Measurements from ENCODE around the gene SERPINB6. TPM values are rescaled to one million over a fixed set of nuclear protein-coding genes. Genes with fewer than 3 reads are reported as not detected.

Gene SERPINB6
- total and polyA plus RNA-seq, 4 donors, result 24.0 to 32.4 (median 31.8) TPM

GRCh38 chr6:2937627-2938003 lies 33.8 kb downstream of the SERPINB6 start:
- Histone ChIP-seq H3K9me3 (ENCODE audit: control insufficient read depth in 4 of 4, low read length in 3 of 4) (no peaks in the 10 kb centered on the region), H3K4me1 (ENCODE audit: control insufficient read depth in 4 of 4, insufficient read depth in 4 of 4, low read length in 3 of 4) (no peaks in the 10 kb centered on the region), H3K27me3 (ENCODE audit: control insufficient read depth in 4 of 4, insufficient read depth in 4 of 4, low read length in 3 of 4) (no peaks in the 10 kb centered on the region), H3K4me3 (ENCODE audit: low read depth in 1 of 3, low read length in 3 of 3) (no peak overlapping the region), H3K27ac (ENCODE audit: low read depth in 1 of 2, low read length in 2 of 2) (no peak overlapping the region), H3K36me3 (ENCODE audit: control insufficient read depth in 4 of 4, insufficient read depth in 3 of 4, low read depth in 1 of 4, low read length in 3 of 4) (no peaks in the 10 kb centered on the region), H3K9ac (ENCODE audit: low read depth in 1 of 2, low read length in 2 of 2) (no peak overlapping the region)
- TF ChIP-seq FOXA2 (IDR thresholded peaks at IDR 0.05) (no peak), RAD21 (IDR thresholded peaks at IDR 0.05) (no peak), ATF3 (IDR thresholded peaks at IDR 0.05) (no peak), MAX (IDR thresholded peaks at IDR 0.05) (no peak), JUND (IDR thresholded peaks at IDR 0.05) (no peak), SP1 (IDR thresholded peaks at IDR 0.05) (no peak), TAF1 (conservative IDR thresholded peaks at IDR 0.05) (no peak), HNF4G (IDR thresholded peaks at IDR 0.05) (no peak), REST (IDR thresholded peaks at IDR 0.05) (no peak), ZBTB33 (IDR thresholded peaks at IDR 0.05) (no peak), RXRA (IDR thresholded peaks at IDR 0.05) (no peak), NR2F2 (IDR thresholded peaks at IDR 0.05) (no peak), FOXA1 (IDR thresholded peaks at IDR 0.05) (no peak), HNF4A (conservative IDR thresholded peaks at IDR 0.05) (no peak), CTCF (IDR thresholded peaks at IDR 0.05; ENCODE audit: low read depth, low read length, missing input control) (no peak)
- 86% methylated on average over 3 of the region's 3 CpGs for WGBS
- peak; percentile 25 for DNase-seq (ENCODE audit: low spot score)

GRCh38 chr6:2935566-2936291 lies 35.6 kb downstream of the SERPINB6 start:
- H3K9me3 ChIP-seq (ENCODE audit: control insufficient read depth in 4 of 4, low read length in 3 of 4), result no peaks in the 10 kb centered on the region
- no peak overlapping the region for H3K9ac ChIP-seq (ENCODE audit: low read depth in 1 of 2, low read length in 2 of 2)
- H3K27ac ChIP-seq (ENCODE audit: low read depth in 1 of 2, low read length in 2 of 2), result no peak overlapping the region
- H3K27me3 ChIP-seq (ENCODE audit: control insufficient read depth in 4 of 4, insufficient read depth in 4 of 4, low read length in 3 of 4), result no peaks in the 10 kb centered on the region
- no peak for TF ChIP-seq YY1 (IDR thresholded peaks at IDR 0.05)
- TF ChIP-seq FOXA2 (IDR thresholded peaks at IDR 0.05), result no peak
- no peak for TF ChIP-seq ZBTB33 (IDR thresholded peaks at IDR 0.05)
- no peak for TF ChIP-seq RAD21 (IDR thresholded peaks at IDR 0.05)
- no peak for TF ChIP-seq HNF4A (conservative IDR thresholded peaks at IDR 0.05)
- no peak for TF ChIP-seq GABPA (IDR thresholded peaks at IDR 0.05 in 1 of 2, conservative IDR thresholded peaks at IDR 0.05 in 1 of 2)
- TF ChIP-seq RXRA (IDR thresholded peaks at IDR 0.05), result no peak
- no peak for TF ChIP-seq HNF4G (IDR thresholded peaks at IDR 0.05)
- no peak for TF ChIP-seq SP1 (IDR thresholded peaks at IDR 0.05)
- TF ChIP-seq NR2F2 (IDR thresholded peaks at IDR 0.05), result no peak
- TF ChIP-seq CTCF (IDR thresholded peaks at IDR 0.05; ENCODE audit: low read depth, low read length, missing input control), result no peak
- no peak for TF ChIP-seq TAF1 (conservative IDR thresholded peaks at IDR 0.05)
- peak; percentile 19 for DNase-seq (ENCODE audit: low spot score)
- 95% methylated on average over 44 of the region's 44 CpGs for whole genome bisulfite sequencing
- H3K36me3 ChIP-seq (ENCODE audit: control insufficient read depth in 4 of 4, insufficient read depth in 3 of 4, low read depth in 1 of 4, low read length in 3 of 4), result no peaks in the 10 kb centered on the region
- peaks cover 0 to 6% (median 2%) of the 10 kb centered on the region in 4 donors for H3K4me1 ChIP-seq (ENCODE audit: control insufficient read depth in 4 of 4, insufficient read depth in 4 of 4, low read length in 3 of 4)
- no peak overlapping the region for H3K4me3 ChIP-seq (ENCODE audit: low read depth in 1 of 3, low read length in 3 of 3)
